Cerebellar cortex (tissue), 1 donor: ENCODE results near the gene PRKCB.

Experiments
- DNase-seq: peaks from one replicate; pipeline ENCODE4 v3.0.0-alpha.2; 2015; ENCODE audit warnings: low spot score

The PRKCB gene

DNA sequence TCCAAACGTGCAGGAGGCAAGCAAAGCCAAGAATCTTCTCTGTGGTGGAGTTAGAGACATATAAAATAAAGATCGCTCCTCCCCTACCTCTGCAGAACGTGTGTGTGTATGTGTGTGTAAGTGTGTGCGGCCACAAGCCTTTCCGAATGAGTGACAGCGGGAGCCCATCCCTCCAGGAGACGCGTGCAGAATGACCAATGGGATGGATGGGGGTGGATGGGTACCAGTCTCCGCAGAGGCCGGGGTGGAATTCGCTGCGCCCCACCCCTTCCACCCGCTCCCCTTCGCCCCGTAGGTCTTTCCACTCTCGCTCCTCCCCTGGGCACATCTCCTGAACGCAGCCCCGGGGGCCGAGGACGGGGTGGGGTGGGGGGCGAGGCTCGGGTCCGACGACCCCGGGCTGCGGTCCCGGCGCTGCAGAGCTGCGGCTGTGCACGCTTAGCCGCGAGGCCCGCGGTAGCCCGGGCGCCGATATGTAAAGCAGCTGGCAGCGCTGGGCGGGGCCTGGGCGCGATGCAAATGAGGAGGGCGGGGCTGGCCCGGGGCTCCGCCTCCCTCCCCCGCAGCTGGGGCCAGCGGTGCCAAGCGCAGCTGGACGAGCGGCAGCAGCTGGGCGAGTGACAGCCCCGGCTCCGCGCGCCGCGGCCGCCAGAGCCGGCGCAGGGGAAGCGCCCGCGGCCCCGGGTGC is at the start of gene PRKCB:
Gene PRKCB, plus strand, starts transcription at position 594 of the 688 bp plus-strand sequence.
- DNase-seq, result peak; percentile 73

- DNase-seq, result no peak
These were observed 48.7 kb upstream of the PRKCB start for GRCh38 chr16:23786964-23787561.

- no peak for DNase-seq
These were observed 47.1 kb upstream of the PRKCB start for GRCh38 chr16:23788685-23789084.

- no peak for DNase-seq
These were observed 40.4 kb upstream of the PRKCB start for GRCh38 chr16:23795378-23795777.

DNA sequence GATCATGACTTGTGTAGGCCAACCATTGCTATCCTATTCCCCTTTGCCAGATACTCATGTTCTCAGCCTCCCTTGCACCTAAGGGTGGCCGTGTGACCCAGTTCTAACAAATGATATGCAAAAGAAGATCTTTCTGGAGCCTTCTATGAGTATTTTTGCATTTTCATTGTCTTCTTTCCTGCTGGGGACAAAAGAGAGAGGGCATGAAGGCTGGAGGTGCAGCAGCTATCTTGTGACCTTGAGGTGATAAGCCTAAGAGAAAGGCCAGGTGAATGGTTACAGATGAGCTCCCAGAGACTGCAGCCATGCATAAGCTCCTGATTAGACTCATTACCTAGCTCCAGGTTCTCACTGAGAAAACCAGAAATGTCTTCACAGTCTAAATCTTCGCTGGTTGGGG is 38.8 kb upstream of the PRKCB start:
- DNase-seq, result no peak

GRCh38 chr16:23801378-23801777 is 34.4 kb upstream of the PRKCB start:
- DNase-seq, result peak; percentile 71

- DNase-seq, result no peak
These were observed 33.0 kb upstream of the PRKCB start for GRCh38 chr16:23802776-23803175.

DNA sequence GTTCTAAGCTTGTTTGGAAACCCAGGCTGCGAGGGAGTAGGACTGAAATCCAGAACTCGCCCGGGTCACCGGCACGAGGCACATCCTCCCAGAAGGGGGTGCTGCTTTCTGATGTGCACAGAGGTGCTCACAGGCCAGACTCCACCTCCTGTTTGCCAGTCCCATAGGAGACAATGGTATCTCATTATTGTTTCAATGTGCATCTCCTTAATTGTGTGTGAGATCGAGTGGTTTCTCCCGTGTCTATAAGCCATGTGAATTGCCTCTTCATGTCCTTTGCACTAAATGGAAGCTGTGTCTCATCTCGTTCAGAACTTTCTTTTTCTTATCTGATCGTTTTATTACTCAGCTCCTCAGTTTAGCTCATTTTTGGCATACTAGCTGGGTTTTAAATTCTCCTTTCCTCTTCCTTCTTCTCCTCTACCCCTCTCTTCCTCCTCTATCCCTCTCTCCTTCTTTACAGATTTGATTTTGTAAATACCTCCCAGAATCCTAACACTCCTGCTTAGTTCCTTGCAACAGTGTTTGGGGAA is 32.1 kb upstream of the PRKCB start:
- peak; percentile 31 for DNase-seq

DNA sequence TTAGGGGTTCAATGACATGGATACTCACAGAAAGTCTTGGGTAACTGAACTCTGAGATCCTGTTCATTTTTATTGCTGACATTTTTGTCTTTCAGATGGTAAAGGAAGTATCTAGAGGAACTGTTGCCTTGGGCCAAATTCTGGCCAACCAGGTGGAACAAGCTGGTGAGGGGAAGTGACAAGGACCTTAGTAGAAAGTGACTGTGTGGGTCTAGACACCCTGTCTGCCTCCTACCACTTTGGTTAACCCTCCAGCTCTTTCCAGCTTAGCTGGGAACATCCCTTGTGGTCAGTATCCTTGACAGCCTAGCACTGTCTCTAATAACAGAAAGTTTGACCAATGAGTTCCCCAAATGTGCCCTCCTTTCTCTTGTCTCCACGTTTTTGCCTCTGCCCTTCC is 28.8 kb upstream of the PRKCB start:
- DNase-seq, result no peak

- no peak for DNase-seq
These were observed 14.3 kb upstream of the PRKCB start for GRCh38 chr16:23821467-23821866.

DNA sequence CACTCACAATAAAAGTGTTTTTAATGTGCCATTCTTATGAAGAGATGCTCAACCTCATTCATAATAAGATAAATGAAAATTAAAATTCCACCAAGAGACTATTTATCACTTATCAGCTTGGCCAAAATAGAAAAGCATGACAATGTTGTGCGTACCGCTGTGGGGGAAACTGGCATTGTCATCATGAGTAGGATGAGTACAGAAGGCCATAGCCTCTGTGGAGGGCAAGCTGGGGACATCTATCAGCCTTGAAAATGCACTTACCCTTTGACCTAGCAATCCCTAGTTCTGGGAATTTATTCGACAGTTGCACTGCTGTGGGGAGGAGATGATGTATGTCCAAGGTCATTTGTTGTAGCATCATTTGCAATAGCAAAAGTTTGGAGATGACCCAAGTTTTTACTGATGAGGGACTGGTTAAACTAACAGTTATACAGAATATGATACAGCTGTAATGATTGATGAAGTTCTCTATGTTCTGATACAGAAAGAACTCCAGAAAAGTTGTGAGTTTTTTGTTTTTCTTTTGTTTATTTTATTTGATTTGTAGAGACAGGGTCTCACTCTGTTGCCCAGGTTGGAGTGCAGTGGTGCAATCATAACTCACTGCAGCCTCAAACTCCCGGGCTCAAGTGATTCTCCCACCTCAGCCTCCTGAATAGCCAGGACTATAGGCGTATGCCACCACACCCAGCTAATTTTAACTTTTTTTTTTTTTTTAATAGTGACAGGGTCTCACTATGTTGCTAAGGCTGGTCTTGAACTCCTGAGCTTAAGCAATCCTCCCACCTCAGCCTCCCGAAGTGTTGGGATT is 13.7 kb upstream of the PRKCB start:
- DNase-seq, result no peak

DNA sequence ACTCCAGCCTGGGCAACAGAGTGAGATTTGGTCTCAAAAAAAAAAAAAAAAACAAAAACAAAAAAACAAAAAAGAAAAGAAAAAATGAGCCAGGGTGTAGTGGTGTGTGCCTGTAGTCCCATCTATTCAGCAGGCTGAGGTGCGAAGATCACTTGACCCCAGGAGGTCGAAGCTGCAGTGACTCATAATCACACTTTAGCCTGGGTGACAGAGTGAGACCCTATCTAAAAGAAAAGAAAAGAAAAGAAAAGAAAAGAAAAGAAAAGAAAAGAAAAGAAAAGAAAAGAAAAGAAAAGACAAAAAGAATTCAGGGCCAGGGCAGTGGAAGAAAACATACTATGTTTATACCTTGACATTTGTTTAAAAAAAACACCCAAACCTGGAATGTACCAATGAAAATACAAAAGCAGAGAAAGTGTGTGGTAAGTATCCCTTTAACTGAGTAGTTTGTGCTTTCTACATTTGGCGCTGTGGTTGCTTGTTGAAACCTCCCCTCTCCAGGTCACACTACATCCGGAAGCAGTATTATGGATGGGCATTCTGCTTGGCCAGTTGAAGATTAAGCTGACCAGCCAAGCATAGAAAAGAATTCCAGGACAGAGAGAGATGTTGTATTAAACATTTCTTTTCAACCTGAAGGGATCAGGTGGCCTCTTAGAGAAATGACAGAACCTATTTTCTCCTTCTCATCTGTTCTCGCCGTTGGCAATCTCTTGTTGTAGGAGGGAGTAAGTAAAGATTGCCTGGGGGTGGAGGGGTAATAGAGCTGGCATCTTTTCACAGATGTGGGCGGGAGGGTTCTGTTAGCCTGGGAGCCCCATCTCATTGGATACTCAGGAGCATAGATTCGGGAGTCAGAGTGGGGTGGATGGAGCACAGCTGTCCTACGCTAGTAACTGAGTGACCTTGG is 12.1 kb upstream of the PRKCB start:
- no peak for DNase-seq

GRCh38 chr16:23824909-23825308 is 10.9 kb upstream of the PRKCB start:
- no peak for DNase-seq

DNA sequence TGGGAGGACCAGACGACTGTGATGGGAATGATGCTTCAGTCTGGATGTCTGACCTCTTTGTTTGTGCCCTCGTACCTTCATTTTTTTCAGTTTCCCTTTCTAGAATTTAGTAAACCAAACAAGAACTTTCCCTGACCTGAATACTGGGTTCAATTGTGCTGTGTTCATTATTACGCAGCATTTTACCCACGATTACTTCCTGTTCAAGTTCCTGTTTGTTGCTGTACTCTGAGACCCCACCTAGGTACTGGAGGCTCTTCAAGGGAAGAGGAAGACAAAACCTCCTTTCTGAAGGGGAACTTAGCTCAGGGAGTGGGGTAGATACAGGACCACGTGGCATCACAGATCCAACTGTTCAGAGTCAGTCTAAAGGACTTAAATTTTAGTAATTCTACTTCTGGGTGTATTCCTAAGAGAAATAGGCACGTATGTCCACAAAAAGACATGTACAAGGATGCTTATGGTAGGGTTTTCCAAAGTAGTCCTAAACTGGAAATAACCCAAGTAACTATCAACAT is 9.2 kb upstream of the PRKCB start:
- DNase-seq, result no peak

- no peak for DNase-seq
These were observed 8.7 kb upstream of the PRKCB start for GRCh38 chr16:23827057-23827456.

- DNase-seq, result no peak
These were observed 6.3 kb upstream of the PRKCB start for GRCh38 chr16:23829454-23829853.

DNA sequence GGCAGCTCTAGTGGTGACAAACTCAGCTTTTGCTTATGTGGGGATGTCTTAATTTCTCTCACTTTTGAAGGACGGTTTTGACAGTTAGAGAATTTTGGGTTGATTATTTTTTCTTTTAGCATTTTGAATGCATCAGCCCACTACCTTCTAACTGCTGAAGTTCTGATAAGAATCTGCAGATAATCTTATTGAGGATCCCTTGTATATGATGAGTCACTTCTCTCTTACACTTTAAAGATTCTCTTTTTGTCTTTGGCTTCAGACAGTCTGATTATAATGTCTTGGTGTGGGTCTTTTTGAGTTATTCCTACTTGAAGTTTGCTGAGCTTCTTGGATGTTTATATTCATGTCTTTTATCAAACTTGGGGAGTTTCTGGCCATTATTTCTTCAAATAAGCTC is 5.5 kb upstream of the PRKCB start:
- DNase-seq, result no peak

- no peak for DNase-seq
These were observed 2.9 kb upstream of the PRKCB start for GRCh38 chr16:23832882-23833281.

DNA sequence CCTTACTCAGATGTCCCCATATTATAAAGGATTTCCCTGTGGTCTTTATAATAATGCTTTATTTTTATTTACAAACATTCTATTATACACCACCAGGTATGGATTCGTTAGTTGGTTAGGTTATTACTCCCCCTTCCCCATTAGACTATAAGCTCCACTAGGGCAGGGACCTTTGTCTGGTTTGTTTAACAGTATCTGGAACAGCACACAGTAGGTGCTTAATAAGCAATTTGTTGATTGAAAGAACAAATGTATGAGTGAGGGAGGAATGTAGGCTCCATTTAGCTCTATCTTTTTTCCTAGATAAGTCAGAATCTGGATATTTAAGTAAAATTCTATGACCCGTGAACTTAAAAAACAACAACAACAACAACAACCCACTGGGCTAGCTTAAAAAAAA is 2.3 kb upstream of the PRKCB start:
- DNase-seq, result no peak

GRCh38 chr16:23833960-23834685 is 1.7 kb upstream of the PRKCB start:
- DNase-seq, result no peak

GRCh38 chr16:23836078-23836403 is 258 bp downstream of the PRKCB start:
- DNase-seq, result no peak
